ENCODE data around the gene NCOA7. TPM values are rescaled to one million over a fixed set of nuclear protein-coding genes. Genes with fewer than 3 reads are reported as not detected.
A peak's percentile ranks its signal among the peaks of the same experiment; 100 is the strongest.

The NCOA7 gene
- total and polyA plus RNA-seq, 9 of the 15 experiments (the other 6 are each of a cell fraction or from before 2014, with no cell fraction given): 5.8 to 14.6 (median 9.3) TPM

- H3K4me1 ChIP-seq (replicated peaks in 1 of 2; ENCODE audit: control insufficient read depth in 2 of 2, insufficient read depth in 2 of 2, low read length in 2 of 2): peaks cover 25 to 91% of the 10 kb centered on the region in 2 experiments
- peaks cover under 1% of the 10 kb centered on the region; the same call in 1 of the 2 replicates for H3K9me3 ChIP-seq (replicated peaks; ENCODE audit: control insufficient read depth, insufficient read depth, low read depth, low read length)
- H3K79me2 ChIP-seq (ENCODE audit: control insufficient read depth, insufficient read depth, low read length): no peaks in the 10 kb centered on the region
- WGBS (ENCODE audit: insufficient coverage, low coverage, missing lambda C conversion rate): 0% methylated on average over 1 of the region's 1 CpG
- no peaks in the 10 kb centered on the region for H3K9me1 ChIP-seq (ENCODE audit: control insufficient read depth, insufficient read depth, low read length)
- intact Hi-C loops (cut with micrococcal nuclease) (loop anchor here (2.0 kb wide), 1 partner anchor 23 kb away; no protein-coding TSS in a partner anchor), in situ Hi-C loops (cut with MboI) (no loop called here)
- no TSS peak for BruUV-seq (replicated peaks)
- ChIA-PET CTCF (ENCODE audit: low intra/inter-chr PET ratio) (no interaction called here), POLR2A (interaction anchor here (0.7 to 2.4 kb wide), 7 partner anchors 10 to 156 kb away, joined by 3 to 12 read pairs (median 3); partner anchors contain the start of gene HINT3)
- peak in 3 of 4 experiments; percentile 55 to 72 (median 57) for DNase-seq (ENCODE audit: extremely low read depth in 1 of 4, low spot score in 3 of 4)
- H3K27me3 ChIP-seq (ENCODE audit: control insufficient read depth in 2 of 2, insufficient read depth in 2 of 2, low read length in 2 of 2): no peaks in the 10 kb centered on the region
- H3K36me3 ChIP-seq (ENCODE audit: control insufficient read depth, insufficient read depth, low read length): no peaks in the 10 kb centered on the region
- peak overlapping the region; percentile 52; the same call in 1 of the 2 replicates for H3K4me2 ChIP-seq (ENCODE audit: insufficient read depth, low read length)
- H4K20me1 ChIP-seq (replicated peaks; ENCODE audit: control insufficient read depth, insufficient read depth, low read length): no peaks in the 10 kb centered on the region
- ATAC-seq: peak; percentile 29
- peak overlapping the region in 1 of 2 experiments; percentile 49; a peak in 1 of 4 replicates for H3K9ac ChIP-seq (ENCODE audit: insufficient read depth in 1 of 2, low read depth in 2 of 2, low read length in 2 of 2)
- FAIRE-seq: peak; percentile 79
- H3K4me3 ChIP-seq: no peak overlapping the region
- H3K27ac ChIP-seq (ENCODE audit: extremely low read depth, low read depth, low read length): peak overlapping the region; percentile 79
- peak overlapping the region; percentile 80 for H2AFZ ChIP-seq (ENCODE audit: low read depth, low read length)
- peak; percentile 28; the same call in 1 of the 2 replicates for TF ChIP-seq SMARCE1 (IDR thresholded peaks at IDR 0.05)
- TF ChIP-seq DACH1 (IDR thresholded peaks at IDR 0.05; ENCODE audit: partially characterized antibody): peak; percentile 86
- 0 out of 2 replicates have a peak, but pooled peaks have one; percentile 35 for TF ChIP-seq ZEB2 (IDR thresholded peaks at IDR 0.05)
- no peak for TF ChIP-seq RBM39 (optimal IDR thresholded peaks at IDR 0.05; ENCODE audit: low read depth, low read length)
- no peak for TF ChIP-seq SLC30A9 (CRISPR knock-in tag; IDR thresholded peaks at IDR 0.05)
- TF ChIP-seq CTBP1 (IDR thresholded peaks at IDR 0.05; ENCODE audit: borderline replicate concordance): peak; percentile 24; the same call in 1 of the 2 replicates
- TF ChIP-seq ZNF644 (tag; IDR thresholded peaks at IDR 0.05; ENCODE audit: low read depth): no peak
- TF ChIP-seq, protein P1, sequence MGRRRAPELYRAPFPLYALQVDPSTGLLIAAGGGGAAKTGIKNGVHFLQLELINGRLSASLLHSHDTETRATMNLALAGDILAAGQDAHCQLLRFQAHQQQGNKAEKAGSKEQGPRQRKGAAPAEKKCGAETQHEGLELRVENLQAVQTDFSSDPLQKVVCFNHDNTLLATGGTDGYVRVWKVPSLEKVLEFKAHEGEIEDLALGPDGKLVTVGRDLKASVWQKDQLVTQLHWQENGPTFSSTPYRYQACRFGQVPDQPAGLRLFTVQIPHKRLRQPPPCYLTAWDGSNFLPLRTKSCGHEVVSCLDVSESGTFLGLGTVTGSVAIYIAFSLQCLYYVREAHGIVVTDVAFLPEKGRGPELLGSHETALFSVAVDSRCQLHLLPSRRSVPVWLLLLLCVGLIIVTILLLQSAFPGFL (CRISPR knock-in tag; IDR thresholded peaks at IDR 0.05): no peak
- TF ChIP-seq RBBP5 (IDR thresholded peaks at IDR 0.05; ENCODE audit: borderline replicate concordance, insufficient read depth, low read length, poor library complexity, severe bottlenecking): no peak
- 0 out of 2 replicates have a peak, but pooled peaks have one; percentile 21 for TF ChIP-seq DMBX1 (CRISPR knock-in tag; IDR thresholded peaks at IDR 0.05; ENCODE audit: borderline replicate concordance)
- TF ChIP-seq ZBTB2 (IDR thresholded peaks at IDR 0.05): 0 out of 2 replicates have a peak, but pooled peaks have one; percentile 41
- TF ChIP-seq, protein P2, sequence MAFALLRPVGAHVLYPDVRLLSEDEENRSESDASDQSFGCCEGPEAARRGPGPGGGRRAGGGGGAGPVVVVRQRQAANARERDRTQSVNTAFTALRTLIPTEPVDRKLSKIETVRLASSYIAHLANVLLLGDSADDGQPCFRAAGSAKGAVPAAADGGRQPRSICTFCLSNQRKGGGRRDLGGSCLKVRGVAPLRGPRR (CRISPR knock-in tag; IDR thresholded peaks at IDR 0.05): 0 out of 2 replicates have a peak, but pooled peaks have one; percentile 5
- TF ChIP-seq, protein P3, sequence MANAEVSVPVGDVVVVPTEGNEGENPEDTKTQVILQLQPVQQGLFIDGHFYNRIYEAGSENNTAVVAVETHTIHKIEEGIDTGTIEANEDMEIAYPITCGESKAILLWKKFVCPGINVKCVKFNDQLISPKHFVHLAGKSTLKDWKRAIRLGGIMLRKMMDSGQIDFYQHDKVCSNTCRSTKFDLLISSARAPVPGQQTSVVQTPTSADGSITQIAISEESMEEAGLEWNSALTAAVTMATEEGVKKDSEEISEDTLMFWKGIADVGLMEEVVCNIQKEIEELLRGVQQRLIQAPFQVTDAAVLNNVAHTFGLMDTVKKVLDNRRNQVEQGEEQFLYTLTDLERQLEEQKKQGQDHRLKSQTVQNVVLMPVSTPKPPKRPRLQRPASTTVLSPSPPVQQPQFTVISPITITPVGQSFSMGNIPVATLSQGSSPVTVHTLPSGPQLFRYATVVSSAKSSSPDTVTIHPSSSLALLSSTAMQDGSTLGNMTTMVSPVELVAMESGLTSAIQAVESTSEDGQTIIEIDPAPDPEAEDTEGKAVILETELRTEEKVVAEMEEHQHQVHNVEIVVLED (CRISPR knock-in tag; IDR thresholded peaks at IDR 0.05): no peak
- TF ChIP-seq RCOR1 (IDR thresholded peaks at IDR 0.05; ENCODE audit: borderline replicate concordance in 1 of 2, low read depth in 2 of 2, low read length in 2 of 2): peak in 1 of 2 experiments; percentile 88; a peak in 2 of 4 replicates
- peak; percentile 75; the same call in 1 of the 2 replicates for TF ChIP-seq HLTF (IDR thresholded peaks at IDR 0.05)
- peak in 1 of 2 experiments; percentile 53; a peak in 1 of 4 replicates for TF ChIP-seq KDM4B (IDR thresholded peaks at IDR 0.05; ENCODE audit: borderline replicate concordance in 2 of 2, low read depth in 1 of 2)
- TF ChIP-seq LEF1 (IDR thresholded peaks at IDR 0.05): 0 out of 2 replicates have a peak, but pooled peaks have one; percentile 20
These were observed 154.8 kb downstream of the NCOA7 start for GRCh38 chr6:125945378-125946141.
